Neural crest cell (in vitro differentiated cells): ENCODE data around the gene HMCN1. TPM values are rescaled to one million over a fixed set of nuclear protein-coding genes. Genes with fewer than 3 reads are reported as not detected.

ENCODE experiments used
- DNase-seq: peaks from one replicate; pipeline ENCODE4 v3.0.0; 2021; ENCODE audit warnings: low read depth, mixed read lengths, low spot score
- H3K27ac Mint-ChIP-seq: one replicate; pipeline ENCODE4 v1.8.0; 2021; ENCODE audit warnings: mild to moderate bottlenecking, mixed read lengths; ENCODE audit not compliant: unreplicated experiment
- H3K27me3 Mint-ChIP-seq: 2 replicates; pipeline ENCODE4 v1.8.0; 2021; ENCODE audit warnings: low read depth, mild to moderate bottlenecking, mixed read lengths
- H3K36me3 Mint-ChIP-seq: 2 replicates; pipeline ENCODE4 v1.8.0; 2021; ENCODE audit warnings: low read depth, mild to moderate bottlenecking, mixed read lengths
- H3K4me1 Mint-ChIP-seq: 2 replicates; pipeline ENCODE4 v1.8.0; 2021; ENCODE audit warnings: mixed read lengths
- H3K4me3 Mint-ChIP-seq: one replicate; pipeline ENCODE4 v1.8.0; 2021; ENCODE audit warnings: mild to moderate bottlenecking, mixed read lengths
- H3K9me3 Mint-ChIP-seq: 2 replicates; pipeline ENCODE4 v1.8.0; 2021; ENCODE audit warnings: mixed read lengths
- total RNA-seq: library from RNA; stranded (reverse); gene quantifications from 2 replicates; pipeline ENCODE4 v1.2.1, GENCODE V29; 2021
- TF ChIP-seq, protein P1 (sequence below): fragments of 200-600 bp; sonication (generic); conservative IDR thresholded peaks from 2 replicates; pipeline ENCODE4 v1.5.0; 2021; ENCODE audit warnings: antibody characterized with exemption, mild to moderate bottlenecking

The HMCN1 gene
- total RNA-seq, 1 donor from 2014 or later = 16.6 TPM

DNA sequence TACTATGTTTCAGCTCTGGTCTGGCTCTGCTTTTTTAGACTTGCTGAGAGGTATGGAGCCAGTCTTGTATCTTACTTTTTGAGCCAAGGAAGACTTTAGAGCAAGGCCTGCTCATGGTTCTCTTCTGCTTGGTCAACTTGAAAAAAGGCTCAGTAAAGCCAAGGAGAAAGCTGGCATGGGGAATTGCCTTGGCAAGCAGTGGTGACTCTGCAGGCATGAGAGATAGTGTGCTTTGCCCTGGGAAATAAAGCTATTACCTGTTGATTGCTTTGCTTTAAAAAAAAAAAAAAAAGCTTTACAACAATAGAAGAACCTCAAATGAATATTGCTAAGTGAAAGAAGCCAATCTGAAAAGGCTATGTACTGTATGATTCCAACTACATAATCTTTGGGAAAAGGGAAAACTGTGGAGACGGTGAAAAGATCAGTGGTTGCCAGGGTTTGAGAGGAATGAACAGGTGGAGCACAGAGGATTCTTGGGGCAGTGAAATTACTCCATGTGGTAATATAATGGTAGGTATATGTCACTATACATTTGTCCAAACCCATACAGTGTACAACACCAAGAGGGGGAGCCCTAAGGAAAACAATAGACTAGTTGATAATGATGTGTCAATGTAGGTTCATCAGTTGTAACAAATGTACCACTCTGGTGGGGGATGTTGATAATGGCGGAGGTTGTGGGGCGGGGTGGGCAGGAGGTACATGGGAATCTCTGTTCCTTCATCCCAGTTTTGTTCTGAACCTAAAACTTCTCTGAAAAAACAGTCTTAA, 87.6 kb downstream of the HMCN1 start:
- no peaks in the 10 kb centered on the region for H3K4me1 Mint-ChIP-seq
- H3K36me3 Mint-ChIP-seq = peaks cover 5% of the 10 kb centered on the region
- no peaks in the 10 kb centered on the region for H3K27me3 Mint-ChIP-seq
- no peak for DNase-seq
- H3K27ac Mint-ChIP-seq = no peak overlapping the region
- TF ChIP-seq, protein P1, sequence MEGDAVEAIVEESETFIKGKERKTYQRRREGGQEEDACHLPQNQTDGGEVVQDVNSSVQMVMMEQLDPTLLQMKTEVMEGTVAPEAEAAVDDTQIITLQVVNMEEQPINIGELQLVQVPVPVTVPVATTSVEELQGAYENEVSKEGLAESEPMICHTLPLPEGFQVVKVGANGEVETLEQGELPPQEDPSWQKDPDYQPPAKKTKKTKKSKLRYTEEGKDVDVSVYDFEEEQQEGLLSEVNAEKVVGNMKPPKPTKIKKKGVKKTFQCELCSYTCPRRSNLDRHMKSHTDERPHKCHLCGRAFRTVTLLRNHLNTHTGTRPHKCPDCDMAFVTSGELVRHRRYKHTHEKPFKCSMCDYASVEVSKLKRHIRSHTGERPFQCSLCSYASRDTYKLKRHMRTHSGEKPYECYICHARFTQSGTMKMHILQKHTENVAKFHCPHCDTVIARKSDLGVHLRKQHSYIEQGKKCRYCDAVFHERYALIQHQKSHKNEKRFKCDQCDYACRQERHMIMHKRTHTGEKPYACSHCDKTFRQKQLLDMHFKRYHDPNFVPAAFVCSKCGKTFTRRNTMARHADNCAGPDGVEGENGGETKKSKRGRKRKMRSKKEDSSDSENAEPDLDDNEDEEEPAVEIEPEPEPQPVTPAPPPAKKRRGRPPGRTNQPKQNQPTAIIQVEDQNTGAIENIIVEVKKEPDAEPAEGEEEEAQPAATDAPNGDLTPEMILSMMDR = no peak
- peaks cover 10% of the 10 kb centered on the region for H3K9me3 Mint-ChIP-seq
- H3K4me3 Mint-ChIP-seq = no peak overlapping the region

DNA sequence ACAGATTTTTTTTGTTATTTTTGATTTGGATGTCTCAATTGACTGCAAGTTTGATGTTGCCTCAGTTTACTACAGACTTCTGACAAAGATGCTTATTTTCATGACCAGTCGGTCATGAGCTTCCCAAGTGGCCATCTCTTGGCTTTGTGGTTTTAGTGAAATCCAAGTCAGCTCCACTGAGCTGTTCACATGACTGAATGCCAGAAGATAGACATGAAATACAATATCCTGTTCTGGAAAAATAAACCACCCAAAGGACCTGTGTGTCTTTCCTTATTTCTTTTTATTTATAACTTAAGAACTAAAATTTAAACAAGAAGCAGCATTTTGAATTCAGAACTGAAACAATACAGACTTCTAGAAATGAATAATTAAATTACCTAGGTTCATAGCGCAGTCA, 89.3 kb downstream of the HMCN1 start:
- H3K27ac Mint-ChIP-seq = no peak overlapping the region
- DNase-seq = no peak
- no peaks in the 10 kb centered on the region for H3K4me1 Mint-ChIP-seq
- TF ChIP-seq, protein P1 = no peak
- no peaks in the 10 kb centered on the region for H3K27me3 Mint-ChIP-seq
- H3K4me3 Mint-ChIP-seq = no peak overlapping the region
- H3K36me3 Mint-ChIP-seq = peaks cover 5% of the 10 kb centered on the region
- peaks cover 10% of the 10 kb centered on the region for H3K9me3 Mint-ChIP-seq

DNA sequence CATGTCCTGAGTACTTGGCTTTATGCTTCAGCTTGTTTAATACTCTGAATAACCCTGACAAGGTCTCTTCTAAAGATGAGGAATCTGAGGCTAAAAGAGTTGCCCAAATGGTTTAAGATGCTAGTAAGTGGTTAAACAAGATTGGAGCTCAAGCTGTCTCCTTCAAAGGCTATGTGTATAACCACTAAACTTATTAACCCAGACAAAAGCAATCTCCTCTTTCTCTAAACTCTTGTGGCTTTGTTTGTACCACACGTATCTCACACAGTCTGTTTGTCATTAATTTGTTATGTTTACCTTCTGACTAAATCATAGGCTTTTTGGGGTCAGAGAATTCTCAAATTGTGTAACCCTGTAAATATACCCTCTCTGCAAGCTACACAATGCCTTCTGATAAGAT, 89.9 kb downstream of the HMCN1 start:
- peaks cover 10% of the 10 kb centered on the region for H3K9me3 Mint-ChIP-seq
- no peak overlapping the region for H3K4me3 Mint-ChIP-seq
- TF ChIP-seq, protein P1 = no peak
- no peaks in the 10 kb centered on the region for H3K27me3 Mint-ChIP-seq
- no peaks in the 10 kb centered on the region for H3K4me1 Mint-ChIP-seq
- no peak overlapping the region for H3K27ac Mint-ChIP-seq
- no peak for DNase-seq
- peaks cover 7% of the 10 kb centered on the region for H3K36me3 Mint-ChIP-seq

DNA sequence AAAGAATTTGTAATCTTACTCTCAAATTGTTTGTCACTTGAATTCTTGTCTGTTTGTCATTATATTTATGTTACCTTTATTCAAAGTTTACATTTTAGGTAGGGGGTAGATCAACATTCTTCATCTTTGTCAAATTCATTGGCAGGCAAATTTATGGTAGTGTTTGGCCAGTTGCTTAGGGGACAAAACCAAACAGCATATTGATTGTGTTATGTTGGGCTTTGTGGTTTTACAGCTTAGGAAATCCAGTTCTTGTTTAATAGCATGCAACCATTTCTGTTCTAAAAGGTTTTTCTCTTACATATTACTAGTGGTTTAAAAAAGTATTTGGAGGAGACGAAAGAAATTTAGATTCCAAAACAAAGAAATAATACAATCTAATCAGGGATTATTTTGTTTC, 91.4 kb downstream of the HMCN1 start:
- no peak overlapping the region for H3K27ac Mint-ChIP-seq
- no peaks in the 10 kb centered on the region for H3K4me1 Mint-ChIP-seq
- H3K27me3 Mint-ChIP-seq = no peaks in the 10 kb centered on the region
- H3K4me3 Mint-ChIP-seq = no peak overlapping the region
- DNase-seq = no peak
- H3K9me3 Mint-ChIP-seq = peaks cover 15% of the 10 kb centered on the region
- peaks cover 7% of the 10 kb centered on the region for H3K36me3 Mint-ChIP-seq
- TF ChIP-seq, protein P1 = no peak

DNA sequence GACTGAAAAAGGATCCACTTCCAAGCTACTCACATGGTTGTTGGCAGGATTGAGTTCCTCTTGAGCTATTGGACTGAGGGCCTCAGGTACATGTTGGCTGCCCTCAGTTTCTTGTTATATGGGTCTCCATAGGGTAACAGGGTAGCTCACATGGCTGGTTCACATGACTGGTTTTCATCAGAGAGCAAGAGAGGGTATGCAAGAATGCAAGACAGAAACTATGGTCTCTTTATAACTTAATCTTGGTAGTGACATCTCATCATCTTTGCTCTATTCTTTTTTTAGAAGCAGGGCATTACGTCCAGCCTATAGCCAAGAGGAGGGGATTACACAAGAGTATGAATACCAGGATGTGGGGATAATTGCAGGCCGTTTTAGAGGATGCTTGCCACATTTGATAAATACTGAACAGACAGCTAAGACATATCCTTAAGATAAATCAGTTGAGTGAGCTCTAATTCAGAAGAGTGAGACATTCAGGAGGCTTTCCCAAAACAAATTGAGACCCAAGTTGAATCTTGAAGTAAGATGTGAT, 100.2 kb downstream of the HMCN1 start:
- Mint-ChIP-seq H3K4me3 (no peak overlapping the region), H3K9me3 (peaks cover 3% of the 10 kb centered on the region), H3K36me3 (no peaks in the 10 kb centered on the region), H3K4me1 (no peaks in the 10 kb centered on the region), H3K27me3 (no peaks in the 10 kb centered on the region), H3K27ac (no peak overlapping the region)
- no peak for DNase-seq
- TF ChIP-seq, protein P1 = no peak
